GM18909 (cell line): ENCODE results near the gene PPP1R3G.

ENCODE experiments used
- ATAC-seq: cut with Tn5 transposase; IDR thresholded peaks from one replicate; pipeline ENCODE4 v1.9.1; 2021; ENCODE audit warnings: mild to moderate bottlenecking; ENCODE audit not compliant: unreplicated experiment, poor library complexity

Gene PPP1R3G

DNA sequence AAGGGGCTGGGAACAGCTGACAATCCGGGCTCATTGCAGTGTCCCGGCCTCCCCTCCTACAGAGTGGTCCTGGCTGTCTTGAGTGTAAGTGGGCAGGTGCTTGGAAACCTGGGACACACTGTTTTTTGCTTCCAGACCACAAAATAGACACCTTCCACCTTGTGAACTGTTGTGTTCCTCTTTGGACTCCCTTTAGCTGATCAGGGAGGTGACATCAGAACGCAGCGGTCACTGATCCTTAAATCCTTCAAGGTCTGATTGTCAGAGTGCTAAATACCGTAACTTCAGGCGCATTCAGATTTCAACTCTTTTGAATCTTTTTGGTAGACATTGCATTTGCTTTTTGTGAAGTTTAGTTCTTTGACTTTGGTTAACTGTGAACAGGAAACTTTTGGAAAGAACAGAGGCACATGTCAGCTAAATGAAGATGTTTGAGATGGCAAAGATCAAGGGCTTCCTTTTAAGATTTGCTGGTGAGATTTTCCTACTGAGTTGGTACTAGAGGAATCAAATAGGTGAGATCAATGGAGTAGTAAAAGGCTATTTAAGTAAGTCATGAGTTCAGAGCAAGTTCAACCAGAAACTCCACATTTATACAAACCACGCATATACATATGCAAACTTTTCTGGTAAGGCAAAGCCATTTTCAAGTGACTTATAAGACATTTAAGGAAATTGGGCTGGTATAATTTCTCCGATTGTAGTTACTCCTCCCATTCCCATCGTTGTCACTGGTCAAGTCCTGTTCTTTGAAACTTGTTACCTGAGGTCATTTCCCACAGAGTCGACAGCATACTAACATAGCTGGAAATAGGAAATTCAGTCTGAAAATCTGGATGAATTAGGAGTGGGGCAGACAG, 6.3 kb downstream of the PPP1R3G start:
- no peak for ATAC-seq

DNA sequence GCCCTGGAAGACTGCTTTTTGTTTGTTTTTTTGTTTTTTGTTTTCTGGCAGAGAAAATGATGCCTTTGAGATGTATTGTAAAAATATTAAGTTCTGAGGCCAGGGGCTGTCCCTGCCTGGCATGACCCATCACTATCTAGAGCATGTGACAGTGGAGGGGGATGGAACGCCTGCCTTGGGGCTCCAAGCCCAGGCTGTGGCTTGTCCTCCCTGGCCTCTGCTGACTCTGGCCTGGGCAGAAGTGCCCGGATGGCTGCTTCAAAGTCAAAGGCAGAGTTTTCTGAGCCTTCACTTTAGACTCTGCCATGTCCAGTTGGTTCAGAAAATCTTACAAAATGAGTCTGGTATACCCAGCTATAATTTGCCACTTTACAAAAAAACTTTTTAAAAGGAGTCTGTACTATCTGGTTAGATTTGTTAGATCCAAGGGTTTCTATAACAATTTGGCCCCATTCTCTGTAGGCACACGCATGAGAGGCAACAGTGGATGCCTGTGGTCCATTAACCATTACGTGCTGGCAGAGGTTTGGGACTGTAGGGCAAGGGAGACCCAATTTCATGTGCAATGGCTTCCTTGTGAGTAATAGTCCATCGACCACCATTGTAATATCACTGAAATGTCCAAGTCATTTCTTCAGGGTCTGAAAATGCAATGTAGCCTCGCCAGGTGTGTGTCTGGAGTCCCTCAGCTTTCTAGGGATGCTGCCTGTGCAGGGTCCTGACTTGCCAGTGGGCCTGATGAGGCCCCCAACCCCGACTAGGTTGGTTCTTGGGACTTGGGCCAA, 8.3 kb downstream of the PPP1R3G start:
- no peak for ATAC-seq

DNA sequence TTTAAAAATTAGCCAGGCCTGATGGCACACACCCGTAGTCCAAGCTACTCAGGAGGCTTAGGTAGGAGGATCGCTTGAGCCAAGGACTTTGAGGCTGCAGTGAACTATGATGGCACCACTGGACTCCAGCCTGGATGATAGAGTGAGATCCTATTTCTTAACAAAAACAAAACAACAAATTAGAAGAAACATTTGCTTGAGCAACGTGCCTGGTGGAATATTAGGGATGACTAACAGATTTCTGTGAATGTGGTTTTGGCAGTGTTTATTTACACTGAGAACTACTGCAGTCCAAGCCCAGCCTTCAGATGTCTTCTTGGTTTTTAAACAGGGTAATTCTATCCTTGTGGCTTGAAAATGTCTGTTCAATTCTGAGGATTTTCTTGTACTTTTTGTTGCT, 9.2 kb downstream of the PPP1R3G start:
- no peak for ATAC-seq

DNA sequence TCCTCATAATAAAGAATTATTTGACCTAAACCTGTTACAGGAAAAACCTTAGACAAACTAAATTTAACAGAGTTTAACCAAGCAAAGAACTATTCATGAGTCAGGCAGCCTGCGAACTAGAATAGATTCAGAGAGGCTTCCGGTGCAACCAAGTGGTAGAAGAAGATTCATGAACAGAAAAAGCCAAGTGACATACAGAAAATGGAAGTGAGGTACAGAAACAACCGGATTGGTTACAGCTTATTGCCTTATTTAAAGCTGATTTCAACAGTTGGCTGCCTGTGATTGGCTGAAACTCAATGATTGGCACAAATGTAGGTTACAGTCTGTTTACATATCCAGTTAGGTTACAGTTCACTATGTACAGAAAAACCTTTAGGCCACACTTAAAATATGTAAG, 10.1 kb downstream of the PPP1R3G start:
- peak; percentile 77 for ATAC-seq

DNA sequence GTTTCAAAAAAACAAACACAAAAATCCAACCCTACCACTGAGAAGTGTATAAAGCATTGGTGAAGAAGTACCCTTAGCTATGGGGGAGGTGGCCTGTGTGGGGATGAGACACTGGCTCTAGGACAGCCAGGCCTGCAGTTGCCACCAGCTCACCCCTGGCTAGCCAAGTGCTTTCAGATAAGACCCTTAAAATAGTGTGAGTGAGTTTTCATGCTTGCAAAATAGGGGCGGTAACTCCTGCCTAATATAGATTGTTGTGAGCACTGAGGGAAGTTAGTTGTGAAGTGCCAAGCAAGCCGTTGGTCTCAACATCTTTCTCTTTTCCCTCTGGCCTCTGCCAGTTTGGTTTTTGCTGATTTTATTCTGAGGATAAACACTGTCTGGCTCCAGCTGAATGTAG, 11.3 kb downstream of the PPP1R3G start:
- no peak for ATAC-seq

DNA sequence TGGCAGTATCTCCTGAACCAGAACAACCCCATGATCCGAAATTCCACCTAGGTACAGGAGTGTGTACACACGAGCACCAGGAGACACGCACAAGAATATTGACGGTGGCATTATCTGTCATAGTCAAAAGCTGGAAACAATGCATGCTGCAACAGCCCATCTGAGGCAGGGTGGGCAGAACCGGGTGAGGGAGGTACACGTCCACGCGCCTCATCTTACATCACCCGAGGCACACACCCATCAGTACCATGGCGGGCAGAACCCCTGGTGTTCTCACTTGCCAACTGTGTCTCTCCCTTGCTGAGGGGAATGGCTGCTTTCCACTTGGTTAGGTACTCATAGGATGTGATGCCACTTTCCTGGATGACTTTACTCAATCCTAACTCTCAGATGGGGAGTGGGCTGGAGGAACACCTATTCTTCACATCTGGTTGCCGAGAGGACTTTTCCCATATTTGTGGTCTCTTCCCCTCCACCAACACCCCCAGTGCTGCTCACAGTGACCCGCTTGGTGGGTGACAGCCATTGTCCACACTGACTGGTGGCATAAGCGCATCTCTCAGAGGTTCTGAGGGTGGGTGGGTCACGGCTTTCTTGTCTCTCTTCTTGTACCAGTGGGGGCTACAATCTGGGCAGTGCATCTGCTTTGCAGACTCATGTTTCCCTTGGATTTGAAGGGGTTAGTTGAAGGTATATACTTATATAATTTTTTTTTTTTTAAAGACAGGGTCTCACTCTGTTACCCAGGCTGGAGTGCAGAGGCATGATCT, 13.5 kb downstream of the PPP1R3G start:
- ATAC-seq: no peak

DNA sequence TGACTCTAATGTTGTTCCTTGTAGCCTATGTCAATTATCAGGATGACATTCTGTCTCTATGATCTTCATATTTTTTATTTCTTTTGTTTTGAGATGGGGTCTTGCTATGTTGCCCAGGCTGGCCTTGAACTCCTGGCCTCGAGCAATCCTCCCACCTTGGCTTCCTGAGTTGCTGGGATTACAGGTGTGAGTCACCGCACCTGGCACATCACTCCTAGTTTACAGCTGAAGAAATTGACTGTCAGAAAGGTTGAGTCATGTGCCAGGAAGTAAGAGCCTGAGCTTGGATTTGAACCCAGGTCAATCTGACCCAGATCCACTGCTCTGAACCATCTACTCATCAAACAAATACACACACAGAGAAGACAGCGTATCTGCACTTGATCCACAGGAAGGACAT, 14.4 kb downstream of the PPP1R3G start:
- no peak for ATAC-seq

DNA sequence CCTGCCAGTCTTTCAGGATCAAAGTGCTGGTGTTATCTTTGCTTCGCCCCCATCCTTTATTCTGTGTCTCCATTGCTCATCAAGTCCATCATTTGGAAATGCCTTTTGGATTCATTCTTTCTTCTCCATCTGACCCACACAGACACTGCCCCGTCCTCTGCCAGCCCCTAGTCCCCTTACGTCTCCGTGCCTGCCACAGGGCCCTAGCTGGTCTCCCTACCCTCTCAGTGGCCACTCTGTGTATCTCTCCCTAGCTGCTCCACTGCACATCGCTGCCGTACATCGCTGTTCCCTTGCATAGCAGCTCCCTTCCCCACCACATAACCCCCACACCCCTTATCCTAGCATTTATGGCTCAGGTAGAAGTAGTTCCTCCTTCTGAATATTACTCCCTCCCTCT, 15.7 kb downstream of the PPP1R3G start:
- ATAC-seq: no peak

DNA sequence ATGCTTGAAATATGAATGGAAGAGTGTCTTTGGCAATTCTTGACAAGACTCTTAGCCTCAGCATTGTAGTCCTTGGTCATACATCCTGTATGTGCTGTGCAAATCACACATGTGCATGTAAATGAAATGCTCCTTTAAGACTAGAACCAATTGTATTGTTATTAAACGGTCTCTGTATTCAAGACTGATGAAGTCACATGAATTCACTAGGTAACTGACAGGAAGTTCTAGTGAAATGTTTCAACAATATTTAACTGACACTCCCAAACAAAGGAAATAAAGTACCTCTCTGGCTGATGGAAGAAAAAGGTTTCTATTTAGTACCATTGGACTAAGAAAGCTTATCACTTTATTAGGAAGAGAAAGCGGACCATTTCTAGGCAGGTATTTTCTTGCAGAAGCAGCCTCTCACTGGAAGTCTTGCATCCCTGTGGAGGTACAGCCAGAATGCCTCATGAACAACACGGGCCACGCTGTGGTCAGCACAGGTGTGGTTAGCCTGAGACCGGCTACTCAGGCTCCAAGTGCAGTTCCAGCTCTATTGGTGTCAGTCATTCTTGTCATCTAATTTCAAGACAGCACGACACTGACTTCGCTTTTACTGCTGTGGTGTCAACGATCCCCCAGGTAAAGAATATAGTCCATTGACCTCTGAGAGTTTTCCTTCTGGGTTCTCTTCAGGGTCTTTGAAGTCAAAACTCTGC, 17.3 kb downstream of the PPP1R3G start:
- ATAC-seq: no peak

DNA sequence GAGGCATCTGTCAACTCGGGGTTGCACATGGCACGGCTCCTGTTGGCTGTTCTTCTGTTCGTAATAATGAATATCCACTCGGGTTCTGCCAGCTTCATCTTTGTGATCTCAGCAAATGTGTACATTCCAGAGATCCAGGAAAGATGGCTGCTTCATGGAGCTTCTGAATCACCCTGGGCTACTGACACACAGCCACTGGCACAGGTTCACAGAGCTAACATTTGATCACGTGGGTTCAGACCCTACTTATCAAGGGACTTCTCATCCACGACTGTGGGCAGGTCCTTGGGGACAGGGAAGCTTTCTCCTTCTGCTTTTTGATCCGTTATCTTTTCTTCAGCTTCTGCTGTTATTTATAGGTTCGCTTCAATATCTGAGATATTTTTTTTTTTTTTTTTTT, 18.1 kb downstream of the PPP1R3G start:
- no peak for ATAC-seq

DNA sequence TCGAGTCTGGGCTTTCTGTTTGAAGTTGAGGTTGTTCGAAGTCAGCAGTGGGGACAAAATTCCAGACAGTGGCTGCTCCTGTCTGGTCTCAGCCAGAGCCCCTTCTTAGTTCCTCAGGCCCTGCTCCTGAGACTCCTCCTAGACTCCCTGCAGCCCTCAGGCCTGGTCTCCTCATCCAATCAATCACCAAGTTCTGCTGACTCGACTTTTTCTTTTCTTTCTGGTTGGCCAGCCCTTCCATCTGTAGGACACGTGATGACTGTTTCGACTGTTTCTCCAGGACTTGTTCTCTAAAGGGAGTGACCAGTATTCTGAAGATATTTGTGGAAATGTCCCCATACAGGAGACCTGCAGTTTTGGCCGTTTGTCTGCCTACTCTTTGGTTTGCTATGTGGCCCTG, 19.5 kb downstream of the PPP1R3G start:
- no peak for ATAC-seq

DNA sequence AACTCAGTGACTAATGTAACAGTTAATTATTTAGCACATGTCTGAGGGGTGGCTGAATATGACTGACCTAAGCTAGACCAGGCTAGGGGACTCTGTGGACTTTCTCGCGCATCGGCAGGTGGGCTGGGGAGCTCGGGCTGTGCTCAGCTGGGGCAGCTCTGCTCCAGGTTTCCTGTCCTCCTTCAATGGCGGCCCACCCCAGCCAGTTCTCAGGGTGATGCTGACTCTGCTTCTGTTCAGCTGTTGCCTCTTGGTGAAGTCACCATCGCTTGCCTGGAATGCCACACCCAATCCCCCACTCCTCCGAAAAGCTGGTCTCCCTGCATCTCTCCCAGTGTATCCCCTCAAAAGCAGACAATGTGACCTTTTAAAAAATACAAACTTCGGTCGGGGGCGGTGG, 20.0 kb downstream of the PPP1R3G start:
- ATAC-seq: no peak

DNA sequence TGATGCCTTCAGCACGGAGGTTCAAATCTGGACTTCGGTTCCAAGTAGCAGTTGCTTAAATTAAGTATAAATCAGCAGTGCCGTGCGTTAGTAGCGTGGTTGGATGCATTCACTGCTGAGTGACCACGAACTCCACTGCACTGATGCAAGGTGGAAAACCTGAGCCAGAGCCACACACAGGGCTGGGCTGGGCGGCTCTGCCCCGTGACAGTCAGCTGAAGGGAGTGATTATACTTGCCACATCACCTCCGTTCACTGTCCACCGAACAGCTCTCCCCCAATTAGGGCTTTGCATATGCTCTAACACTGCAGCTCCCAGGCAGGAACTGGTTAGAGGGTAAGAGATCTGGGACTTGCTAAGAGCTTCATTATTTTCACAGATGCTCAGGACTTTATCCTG, 22.2 kb downstream of the PPP1R3G start:
- ATAC-seq: no peak

DNA sequence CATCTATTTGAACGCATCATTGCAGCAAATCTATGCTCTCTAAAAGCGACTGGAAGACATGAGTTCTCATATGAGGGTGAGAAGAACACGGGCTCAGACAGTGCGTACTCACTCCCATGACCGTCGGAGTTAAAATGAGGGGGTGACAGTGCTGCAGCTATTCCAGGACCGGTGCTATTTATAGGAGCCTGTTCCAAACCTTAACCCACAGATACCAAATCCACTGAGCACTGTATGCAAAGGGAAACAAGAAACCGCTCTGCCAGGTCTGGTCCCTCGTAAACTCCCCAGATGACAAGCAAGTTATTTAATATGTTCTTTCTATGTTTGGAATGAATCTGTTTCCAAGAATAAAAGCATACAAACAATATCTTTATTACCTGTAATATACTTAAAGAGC, 22.9 kb downstream of the PPP1R3G start:
- no peak for ATAC-seq

DNA sequence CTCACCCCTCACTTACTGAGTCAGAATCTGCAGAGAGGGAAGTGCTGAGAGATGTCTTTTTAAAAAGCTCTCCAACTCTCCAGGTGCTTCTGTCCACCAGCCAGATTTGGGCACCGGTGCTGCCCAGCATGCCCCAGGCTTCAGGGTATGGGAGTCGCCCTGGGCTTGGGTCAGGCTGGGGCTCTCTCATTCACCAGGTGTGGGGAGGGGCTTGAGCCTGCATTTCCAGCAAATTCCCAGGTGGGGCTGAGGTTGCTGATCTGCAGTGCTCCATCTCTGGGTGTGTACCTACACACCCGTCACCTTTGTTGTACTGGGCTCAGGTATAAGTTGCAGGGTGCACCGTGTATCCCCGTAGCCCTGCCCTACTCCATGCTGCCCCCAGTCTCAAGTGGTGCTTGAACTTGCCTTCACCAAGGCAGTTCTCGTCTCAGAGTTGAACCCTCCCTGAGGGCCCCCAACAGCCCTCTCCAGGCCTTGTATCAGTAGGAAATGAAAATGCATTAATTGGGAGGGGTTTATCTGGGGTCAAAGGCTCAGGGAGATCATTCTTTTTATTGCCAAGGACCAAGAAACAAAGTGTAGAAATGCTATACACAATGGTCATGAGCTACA, 23.5 kb downstream of the PPP1R3G start:
- ATAC-seq: no peak

DNA sequence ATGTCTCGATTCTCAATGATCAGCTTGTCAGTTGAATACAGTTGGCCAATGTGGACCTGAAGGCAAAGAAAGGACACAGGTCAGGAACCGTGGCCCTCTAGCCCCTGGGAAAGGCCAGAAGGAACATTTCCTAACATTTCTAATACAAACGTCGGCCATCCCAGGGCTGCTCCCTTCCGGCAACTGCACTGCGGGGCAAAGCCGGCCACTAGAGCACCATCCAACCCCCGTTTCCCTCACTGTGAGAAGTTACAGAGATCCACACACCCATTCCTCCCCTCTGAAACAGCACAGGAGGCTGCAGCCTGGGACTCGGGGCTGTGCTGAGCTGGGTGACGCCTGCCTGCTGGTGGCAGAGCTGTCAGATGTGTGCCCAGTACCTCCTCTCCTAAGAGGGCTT, 24.3 kb downstream of the PPP1R3G start:
- ATAC-seq: no peak

DNA sequence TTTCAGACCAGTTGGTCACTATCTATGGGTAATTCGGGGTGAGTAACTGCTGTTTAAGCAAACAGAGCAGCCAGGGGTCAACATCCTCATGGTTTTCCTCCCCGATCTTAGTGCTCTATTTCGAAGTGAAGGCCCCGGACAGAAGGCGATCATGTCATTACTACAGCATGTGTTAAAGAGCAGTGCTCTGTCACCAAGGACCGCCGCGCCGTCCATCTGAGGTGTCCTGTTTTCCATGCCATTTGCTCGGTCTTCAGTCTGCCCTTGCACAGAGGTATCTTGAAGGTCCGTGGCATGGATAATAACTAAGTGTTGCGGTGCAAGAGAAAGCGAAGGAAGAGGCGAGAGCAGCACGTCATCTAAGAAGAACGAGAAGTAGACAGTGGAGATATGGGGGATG, 25.1 kb downstream of the PPP1R3G start:
- no peak for ATAC-seq

DNA sequence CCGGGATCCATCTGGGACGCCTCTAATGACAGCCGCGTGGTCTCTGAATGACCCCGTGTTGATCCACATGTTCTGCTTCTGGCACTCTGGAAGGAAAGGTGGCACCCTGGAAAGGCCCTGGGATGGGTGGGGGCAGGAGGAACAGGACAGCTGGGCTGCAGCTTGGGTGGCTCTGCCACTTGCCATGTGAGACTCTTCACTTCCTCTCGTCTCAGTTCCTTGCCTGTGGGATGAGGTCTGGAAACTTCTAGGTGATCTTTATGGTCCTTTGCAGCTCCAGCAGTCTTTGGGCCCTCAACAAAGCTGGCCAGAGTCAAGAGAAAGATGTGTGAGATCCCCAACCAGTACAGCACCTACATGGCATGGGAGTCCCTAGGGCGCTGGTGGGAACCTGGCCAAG, 26.5 kb downstream of the PPP1R3G start:
- no peak for ATAC-seq

DNA sequence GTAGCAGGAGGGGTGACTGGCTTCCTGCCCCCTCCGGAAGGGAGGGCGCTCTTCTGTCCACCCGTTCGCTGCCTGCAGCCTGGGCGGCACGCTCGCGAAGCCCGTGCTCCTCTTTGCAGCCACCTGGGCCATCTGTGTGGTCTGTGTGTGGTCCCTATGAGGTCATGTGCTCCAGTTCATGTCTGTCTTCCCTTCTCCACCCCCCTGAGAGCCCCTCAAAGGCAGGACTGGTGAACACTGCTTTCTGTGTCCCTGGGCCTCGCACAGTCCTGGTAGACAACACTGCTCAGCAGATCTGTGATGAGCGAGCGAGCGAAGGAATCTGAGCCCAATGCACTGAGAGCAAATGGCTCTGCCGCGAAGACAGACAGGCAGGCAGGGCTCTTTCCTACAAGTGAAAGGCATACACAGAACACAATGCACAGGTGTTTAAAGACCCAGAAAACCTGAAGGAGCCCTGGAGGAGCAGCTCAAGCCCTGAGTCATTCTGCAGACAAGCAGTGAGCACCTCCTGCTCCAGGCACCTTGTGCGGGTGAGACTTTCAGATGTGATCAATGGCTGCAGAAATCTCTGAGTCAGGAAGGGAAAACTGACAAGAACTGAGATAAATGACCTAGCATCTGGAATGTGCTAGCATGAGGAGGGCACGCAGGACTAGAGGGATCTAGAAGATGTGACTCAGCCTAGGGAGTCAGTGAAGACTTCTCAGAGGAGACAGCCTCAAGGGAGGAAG, 27.1 kb downstream of the PPP1R3G start:
- no peak for ATAC-seq
